Liver (tissue), 3 donors: ENCODE results near the gene TARS1.

Experiments used
- FOXA1 ChIP-seq: IDR thresholded peaks from 2 replicates; pipeline ENCODE4 v1.6.1; 2016; ENCODE audit warnings: antibody characterized with exemption
- GABPA ChIP-seq, 2 donors: IDR thresholded peaks in 1 of 2; conservative IDR thresholded peaks in 1 of 2; 2 replicates each; pipeline ENCODE4 v1.6.1; 2016; ENCODE audit warnings: antibody characterized with exemption in 2 of 2, mild to moderate bottlenecking in 1 of 2, moderate library complexity in 1 of 2
- HNF4G ChIP-seq: IDR thresholded peaks from 2 replicates; pipeline ENCODE4 v1.6.1; 2016; ENCODE audit warnings: antibody characterized with exemption
- JUND ChIP-seq, 2 donors: IDR thresholded peaks; 2 replicates each; pipeline ENCODE4 v1.6.1; 2016; ENCODE audit warnings: antibody characterized with exemption in 2 of 2
- NR2F2 ChIP-seq: IDR thresholded peaks from 2 replicates; pipeline ENCODE4 v1.6.1; 2016; ENCODE audit warnings: antibody characterized with exemption
- RAD21 ChIP-seq, 2 donors: IDR thresholded peaks; 2 replicates each; pipeline ENCODE4 v1.6.1; 2016; ENCODE audit warnings: antibody characterized with exemption in 2 of 2, mild to moderate bottlenecking in 2 of 2
- TAF1 ChIP-seq: conservative IDR thresholded peaks from 2 replicates; pipeline ENCODE4 v1.6.1; 2016; ENCODE audit warnings: antibody characterized with exemption, mild to moderate bottlenecking
- TF ChIP-seq, protein P1 (sequence below): fragments of 150-350 bp; IDR thresholded peaks from 2 replicates; pipeline ENCODE4 v1.5.1; 2017; ENCODE audit warnings: improper control_type of control experiment, low read depth, low read length; ENCODE audit not compliant: missing input control
- TF ChIP-seq, protein P2 (sequence below): IDR thresholded peaks from 2 replicates; pipeline ENCODE4 v1.6.1; 2016; ENCODE audit warnings: antibody characterized with exemption
- TF ChIP-seq, protein P3 (sequence below): IDR thresholded peaks from 2 replicates; pipeline ENCODE4 v1.6.1; 2016; ENCODE audit warnings: antibody characterized with exemption, mild to moderate bottlenecking
- donor health status: healthy.
- donor health status: healthy.

DNA sequence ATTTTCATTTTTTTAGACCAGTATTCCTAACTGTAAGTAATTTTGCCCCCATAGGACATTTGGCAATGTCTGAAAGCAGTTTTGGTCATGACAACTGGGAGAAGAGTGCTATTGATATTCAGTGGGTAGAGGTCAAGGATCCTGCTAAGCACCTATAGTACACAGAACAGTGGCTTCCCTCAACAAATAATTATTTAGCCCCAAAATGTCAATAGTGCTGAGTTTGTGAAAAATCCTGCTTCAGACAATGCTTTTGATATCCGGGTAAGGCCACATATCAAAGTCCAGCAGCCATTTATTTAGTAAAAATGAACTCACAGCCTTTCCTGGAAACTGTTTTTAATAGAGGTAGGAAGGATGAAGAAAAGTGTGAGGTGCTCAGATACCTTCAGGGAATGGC, 8.1 kb upstream of the TARS1 start:
- peak in 1 of 2 donors; percentile 36 for TF ChIP-seq JUND (IDR thresholded peaks at IDR 0.05)
- TF ChIP-seq RAD21 (IDR thresholded peaks at IDR 0.05) = peak in 1 of 2 donors; percentile 7
- TF ChIP-seq, protein P1, sequence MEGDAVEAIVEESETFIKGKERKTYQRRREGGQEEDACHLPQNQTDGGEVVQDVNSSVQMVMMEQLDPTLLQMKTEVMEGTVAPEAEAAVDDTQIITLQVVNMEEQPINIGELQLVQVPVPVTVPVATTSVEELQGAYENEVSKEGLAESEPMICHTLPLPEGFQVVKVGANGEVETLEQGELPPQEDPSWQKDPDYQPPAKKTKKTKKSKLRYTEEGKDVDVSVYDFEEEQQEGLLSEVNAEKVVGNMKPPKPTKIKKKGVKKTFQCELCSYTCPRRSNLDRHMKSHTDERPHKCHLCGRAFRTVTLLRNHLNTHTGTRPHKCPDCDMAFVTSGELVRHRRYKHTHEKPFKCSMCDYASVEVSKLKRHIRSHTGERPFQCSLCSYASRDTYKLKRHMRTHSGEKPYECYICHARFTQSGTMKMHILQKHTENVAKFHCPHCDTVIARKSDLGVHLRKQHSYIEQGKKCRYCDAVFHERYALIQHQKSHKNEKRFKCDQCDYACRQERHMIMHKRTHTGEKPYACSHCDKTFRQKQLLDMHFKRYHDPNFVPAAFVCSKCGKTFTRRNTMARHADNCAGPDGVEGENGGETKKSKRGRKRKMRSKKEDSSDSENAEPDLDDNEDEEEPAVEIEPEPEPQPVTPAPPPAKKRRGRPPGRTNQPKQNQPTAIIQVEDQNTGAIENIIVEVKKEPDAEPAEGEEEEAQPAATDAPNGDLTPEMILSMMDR = no peak
- TF ChIP-seq, protein P2, sequence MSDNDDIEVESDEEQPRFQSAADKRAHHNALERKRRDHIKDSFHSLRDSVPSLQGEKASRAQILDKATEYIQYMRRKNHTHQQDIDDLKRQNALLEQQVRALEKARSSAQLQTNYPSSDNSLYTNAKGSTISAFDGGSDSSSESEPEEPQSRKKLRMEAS = peak; percentile 85
- TF ChIP-seq TAF1 = no peak
- TF ChIP-seq, protein P3, sequence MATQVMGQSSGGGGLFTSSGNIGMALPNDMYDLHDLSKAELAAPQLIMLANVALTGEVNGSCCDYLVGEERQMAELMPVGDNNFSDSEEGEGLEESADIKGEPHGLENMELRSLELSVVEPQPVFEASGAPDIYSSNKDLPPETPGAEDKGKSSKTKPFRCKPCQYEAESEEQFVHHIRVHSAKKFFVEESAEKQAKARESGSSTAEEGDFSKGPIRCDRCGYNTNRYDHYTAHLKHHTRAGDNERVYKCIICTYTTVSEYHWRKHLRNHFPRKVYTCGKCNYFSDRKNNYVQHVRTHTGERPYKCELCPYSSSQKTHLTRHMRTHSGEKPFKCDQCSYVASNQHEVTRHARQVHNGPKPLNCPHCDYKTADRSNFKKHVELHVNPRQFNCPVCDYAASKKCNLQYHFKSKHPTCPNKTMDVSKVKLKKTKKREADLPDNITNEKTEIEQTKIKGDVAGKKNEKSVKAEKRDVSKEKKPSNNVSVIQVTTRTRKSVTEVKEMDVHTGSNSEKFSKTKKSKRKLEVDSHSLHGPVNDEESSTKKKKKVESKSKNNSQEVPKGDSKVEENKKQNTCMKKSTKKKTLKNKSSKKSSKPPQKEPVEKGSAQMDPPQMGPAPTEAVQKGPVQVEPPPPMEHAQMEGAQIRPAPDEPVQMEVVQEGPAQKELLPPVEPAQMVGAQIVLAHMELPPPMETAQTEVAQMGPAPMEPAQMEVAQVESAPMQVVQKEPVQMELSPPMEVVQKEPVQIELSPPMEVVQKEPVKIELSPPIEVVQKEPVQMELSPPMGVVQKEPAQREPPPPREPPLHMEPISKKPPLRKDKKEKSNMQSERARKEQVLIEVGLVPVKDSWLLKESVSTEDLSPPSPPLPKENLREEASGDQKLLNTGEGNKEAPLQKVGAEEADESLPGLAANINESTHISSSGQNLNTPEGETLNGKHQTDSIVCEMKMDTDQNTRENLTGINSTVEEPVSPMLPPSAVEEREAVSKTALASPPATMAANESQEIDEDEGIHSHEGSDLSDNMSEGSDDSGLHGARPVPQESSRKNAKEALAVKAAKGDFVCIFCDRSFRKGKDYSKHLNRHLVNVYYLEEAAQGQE = peak; percentile 19
- peak; percentile 71 for TF ChIP-seq HNF4G
- peak in 1 of 2 donors; percentile 36 for TF ChIP-seq GABPA (IDR thresholded peaks at IDR 0.05 in 1 of 2, conservative IDR thresholded peaks at IDR 0.05 in 1 of 2)
- TF ChIP-seq FOXA1 = no peak
- no peak for TF ChIP-seq NR2F2
